Measurements from ENCODE around the gene LARGE1.

DNA sequence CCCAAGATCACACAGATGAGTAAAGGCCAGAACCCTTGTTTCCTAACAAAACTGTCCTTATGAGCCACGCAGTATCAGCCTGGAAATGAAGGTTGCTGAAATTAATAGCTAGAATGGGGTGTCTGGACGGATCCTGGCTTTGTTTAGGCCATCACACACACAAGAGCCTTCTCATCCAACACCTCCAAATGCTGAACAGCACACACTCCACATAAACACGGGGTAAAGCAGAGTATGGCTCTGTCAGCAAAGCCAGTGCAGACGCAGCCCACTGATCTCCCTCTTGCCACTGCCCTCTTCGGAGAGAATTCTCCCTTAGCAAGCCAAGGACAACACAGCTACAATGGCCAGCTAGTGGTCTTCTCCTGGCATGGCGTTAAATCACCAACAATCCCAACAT, 469.5 kb downstream of the LARGE1 start:
- TF ChIP-seq, protein P1, sequence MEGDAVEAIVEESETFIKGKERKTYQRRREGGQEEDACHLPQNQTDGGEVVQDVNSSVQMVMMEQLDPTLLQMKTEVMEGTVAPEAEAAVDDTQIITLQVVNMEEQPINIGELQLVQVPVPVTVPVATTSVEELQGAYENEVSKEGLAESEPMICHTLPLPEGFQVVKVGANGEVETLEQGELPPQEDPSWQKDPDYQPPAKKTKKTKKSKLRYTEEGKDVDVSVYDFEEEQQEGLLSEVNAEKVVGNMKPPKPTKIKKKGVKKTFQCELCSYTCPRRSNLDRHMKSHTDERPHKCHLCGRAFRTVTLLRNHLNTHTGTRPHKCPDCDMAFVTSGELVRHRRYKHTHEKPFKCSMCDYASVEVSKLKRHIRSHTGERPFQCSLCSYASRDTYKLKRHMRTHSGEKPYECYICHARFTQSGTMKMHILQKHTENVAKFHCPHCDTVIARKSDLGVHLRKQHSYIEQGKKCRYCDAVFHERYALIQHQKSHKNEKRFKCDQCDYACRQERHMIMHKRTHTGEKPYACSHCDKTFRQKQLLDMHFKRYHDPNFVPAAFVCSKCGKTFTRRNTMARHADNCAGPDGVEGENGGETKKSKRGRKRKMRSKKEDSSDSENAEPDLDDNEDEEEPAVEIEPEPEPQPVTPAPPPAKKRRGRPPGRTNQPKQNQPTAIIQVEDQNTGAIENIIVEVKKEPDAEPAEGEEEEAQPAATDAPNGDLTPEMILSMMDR (IDR thresholded peaks at IDR 0.05), result no peak
- TF ChIP-seq POLR2A (IDR thresholded peaks at IDR 0.05), result no peak
